GM21390 (cell line): ENCODE results near the gene CHPF.

ENCODE experiments used
- ATAC-seq: cut with Tn5 transposase; IDR thresholded peaks from one replicate; pipeline ENCODE4 v1.9.1; 2021; ENCODE audit not compliant: unreplicated experiment

The CHPF gene

GRCh38 chr2:219498280-219499057 is 45.1 kb downstream of the CHPF start, which contains the start of gene GMPPA:
Gene GMPPA, plus strand, starts transcription at chr2:219498891. Its CDS starts 1,085 bp downstream, at chr2:219499976.
- ATAC-seq: peak; percentile 95

- peak; percentile 11 for ATAC-seq
Observed at GRCh38 chr2:219497495-219498279, 45.9 kb downstream of the CHPF start.

- no peak for ATAC-seq
Observed at GRCh38 chr2:219496825-219497494, 46.6 kb downstream of the CHPF start.

- ATAC-seq: no peak
Observed at GRCh38 chr2:219496247-219496824, 47.3 kb downstream of the CHPF start.

GRCh38 chr2:219495531-219496122 is 48.0 kb downstream of the CHPF start:
- ATAC-seq: no peak

GRCh38 chr2:219494952-219495530 is 48.6 kb downstream of the CHPF start:
- no peak for ATAC-seq

GRCh38 chr2:219493086-219493485 is 50.5 kb downstream of the CHPF start:
- no peak for ATAC-seq

- no peak for ATAC-seq
Observed at GRCh38 chr2:219492575-219492974, 51.0 kb downstream of the CHPF start.

- ATAC-seq: no peak
Observed at GRCh38 chr2:219491278-219491963, 52.2 kb downstream of the CHPF start.

GRCh38 chr2:219490600-219491130 is 52.9 kb downstream of the CHPF start:
- no peak for ATAC-seq

GRCh38 chr2:219490186-219490585 is 53.4 kb downstream of the CHPF start:
- no peak for ATAC-seq

- no peak for ATAC-seq
Observed at GRCh38 chr2:219489315-219489714, 54.3 kb downstream of the CHPF start.
